GM12874 (cell line): ENCODE measurements around the gene PARP6.

Experiments
- CTCF ChIP-seq: IDR thresholded peaks from 2 replicates; pipeline ENCODE4 v1.5.1; 2011; ENCODE audit warnings: low read depth, mild to moderate bottlenecking, control low read depth, low read length, moderate library complexity; ENCODE audit not compliant: insufficient read depth

PARP6 gene

GRCh38 chr15:72272213-72272996 is at the start of gene PARP6:
PARP6 (minus strand) TSS chr15:72272554; CDS start chr15:72267477, 5,077 bp downstream.
- peak; percentile 61 for TF ChIP-seq CTCF

- TF ChIP-seq CTCF, result no peak
Observed at GRCh38 chr15:72319985-72320671, 47.8 kb upstream of the PARP6 start, which contains the start of gene CELF6. CELF6 (minus strand) TSS chr15:72320157; CDS start chr15:72319874, 283 bp downstream.

- no peak for TF ChIP-seq CTCF
Observed at GRCh38 chr15:72319360-72319984, 47.1 kb upstream of the PARP6 start.

- no peak for TF ChIP-seq CTCF
Observed at GRCh38 chr15:72318408-72318942, 46.1 kb upstream of the PARP6 start.

- TF ChIP-seq CTCF, result no peak
Observed at GRCh38 chr15:72315706-72316370, 43.5 kb upstream of the PARP6 start.

- TF ChIP-seq CTCF, result no peak
Observed at GRCh38 chr15:72313881-72314280, 41.5 kb upstream of the PARP6 start.

- TF ChIP-seq CTCF, result no peak
Observed at GRCh38 chr15:72313448-72313840, 41.1 kb upstream of the PARP6 start.
